Left lung (tissue), 10 donors: ENCODE measurements around the gene CTSL. TPM values are rescaled to one million over a fixed set of nuclear protein-coding genes. Genes with fewer than 3 reads are reported as not detected.

Experiments used
- ATAC-seq: fragments of 200-7000 bp; cut with Tn5 transposase; one replicate; pipeline ENCODE4 v1.9.1; 2020; ENCODE audit warnings: moderate library complexity
- DNase-seq, 4 donors: peaks; one replicate each; pipeline ENCODE4 v3.0.0-alpha.2; 2013 to 2020
- H3K27ac ChIP-seq, 2 donors: fragments of 200-600 bp; sonication (generic) in 1 of 2; one replicate each; pipeline versions ENCODE4 v1.5.0 to v1.8.0; 2020 to 2021
- H3K27me3 ChIP-seq, 2 donors: fragments of 200-600 bp; sonication (generic) in 1 of 2; one replicate each; pipeline versions ENCODE4 v1.5.0 to v1.8.0; 2020 to 2021
- H3K36me3 ChIP-seq, 2 donors: fragments of 200-600 bp; sonication (generic) in 1 of 2; one replicate each; pipeline versions ENCODE4 v1.5.0 to v1.8.0; 2020 to 2021
- H3K4me1 ChIP-seq, 2 donors: fragments of 200-600 bp; one replicate each; pipeline ENCODE4 v1.8.0; 2021
- H3K4me3 ChIP-seq, 2 donors: fragments of 200-600 bp; sonication (generic) in 1 of 2; one replicate each; pipeline versions ENCODE4 v1.5.0 to v1.8.0; 2020 to 2021; ENCODE audit warnings: mild to moderate bottlenecking in 1 of 2
- H3K9me3 ChIP-seq, 2 donors: fragments of 200-600 bp; sonication (generic) in 1 of 2; one replicate each; pipeline versions ENCODE4 v1.5.0 to v1.8.0; 2020 to 2021
- intact Hi-C, 2 donors: fragments of 100-400 bp; cut with DNase I; formaldehyde crosslinking; loops; one replicate each; pipeline versions ENCODE4 v1.11.2 to v1.14.2; 2022
- polyA plus RNA-seq, 6 donors: library from polyadenylated mRNA; unstranded; fragments of 120-200 nt; gene quantifications; one replicate each; pipeline ENCODE4 v1.2.1, GENCODE V29; 2013; ENCODE audit not compliant: insufficient read length in 6 of 6
- total RNA-seq, 2 donors: library from RNA; stranded (reverse); fragmentation: NEBNext Ultra II Directional; extraction: Animal tissue kit (Norgen Biotek cat#: 25700); gene quantifications; one replicate each; pipeline ENCODE4 v1.2.1, GENCODE V29; 2021
- TF ChIP-seq, protein P1 (sequence below), 2 donors: fragments of 200-600 bp; sonication (generic) in 1 of 2; IDR thresholded peaks; one replicate each; pipeline versions ENCODE4 v1.5.0 to v1.8.0; 2021; ENCODE audit warnings: antibody characterized with exemption in 2 of 2
- donor health status: DM: no; HTN: yes; CAD: no.
- donor health status: DM: no; HTN: no; CAD: no.

CTSL gene
- total and polyA plus RNA-seq, 8 donors, result 69.6 to 565 (median 75.1) TPM

DNA sequence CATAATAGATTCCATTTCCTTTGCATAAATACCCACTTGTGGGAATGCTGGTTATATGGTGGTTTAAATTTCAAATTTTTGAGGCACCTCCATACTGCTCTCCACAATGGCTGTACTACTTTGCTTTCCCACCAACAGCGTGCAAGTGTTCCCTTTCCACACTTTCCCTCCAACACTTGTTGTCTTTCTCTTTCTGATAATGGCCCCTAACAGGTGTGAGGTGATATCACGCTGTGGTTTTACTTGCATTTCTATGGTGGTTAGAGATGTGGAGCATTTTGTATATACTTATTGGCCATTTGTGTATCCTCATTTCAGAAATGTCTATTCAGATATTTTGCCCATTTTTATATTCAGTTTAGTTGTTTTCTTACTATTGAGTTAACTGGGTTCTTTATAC lies 34.6 kb downstream of the CTSL start:
- DNase-seq, result no peak
- ATAC-seq, result no peak
- H3K4me1 ChIP-seq, result no peaks in the 10 kb centered on the region

DNA sequence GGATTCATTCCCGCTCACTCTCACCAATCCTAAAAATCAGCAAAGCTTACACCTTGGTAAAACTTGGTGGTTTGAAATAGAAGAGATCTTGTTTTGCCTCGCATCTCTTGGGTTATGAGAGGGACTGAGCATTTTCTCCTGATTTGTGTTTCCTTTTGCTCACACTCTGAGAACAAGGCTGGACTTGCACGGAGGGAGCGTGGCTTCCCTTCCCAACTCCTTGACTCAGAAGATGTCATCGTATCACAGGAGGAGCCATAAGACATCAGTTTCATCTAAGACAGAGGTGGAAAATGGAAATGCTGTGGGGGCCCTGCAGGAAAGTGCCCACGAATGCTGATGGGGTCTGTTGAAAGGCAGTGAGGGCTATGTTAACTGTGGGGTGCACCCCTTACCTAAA lies 37.4 kb downstream of the CTSL start:
- H3K36me3 ChIP-seq, result no peaks in the 10 kb centered on the region
- H3K4me1 ChIP-seq, result no peaks in the 10 kb centered on the region
- intact Hi-C loops, result no loop called here
- H3K9me3 ChIP-seq, result no peaks in the 10 kb centered on the region
- H3K27me3 ChIP-seq, result no peaks in the 10 kb centered on the region
- H3K27ac ChIP-seq, result no peak overlapping the region
- no peak for DNase-seq
- no peak for ATAC-seq
- no peak overlapping the region for H3K4me3 ChIP-seq
- TF ChIP-seq, protein P1, sequence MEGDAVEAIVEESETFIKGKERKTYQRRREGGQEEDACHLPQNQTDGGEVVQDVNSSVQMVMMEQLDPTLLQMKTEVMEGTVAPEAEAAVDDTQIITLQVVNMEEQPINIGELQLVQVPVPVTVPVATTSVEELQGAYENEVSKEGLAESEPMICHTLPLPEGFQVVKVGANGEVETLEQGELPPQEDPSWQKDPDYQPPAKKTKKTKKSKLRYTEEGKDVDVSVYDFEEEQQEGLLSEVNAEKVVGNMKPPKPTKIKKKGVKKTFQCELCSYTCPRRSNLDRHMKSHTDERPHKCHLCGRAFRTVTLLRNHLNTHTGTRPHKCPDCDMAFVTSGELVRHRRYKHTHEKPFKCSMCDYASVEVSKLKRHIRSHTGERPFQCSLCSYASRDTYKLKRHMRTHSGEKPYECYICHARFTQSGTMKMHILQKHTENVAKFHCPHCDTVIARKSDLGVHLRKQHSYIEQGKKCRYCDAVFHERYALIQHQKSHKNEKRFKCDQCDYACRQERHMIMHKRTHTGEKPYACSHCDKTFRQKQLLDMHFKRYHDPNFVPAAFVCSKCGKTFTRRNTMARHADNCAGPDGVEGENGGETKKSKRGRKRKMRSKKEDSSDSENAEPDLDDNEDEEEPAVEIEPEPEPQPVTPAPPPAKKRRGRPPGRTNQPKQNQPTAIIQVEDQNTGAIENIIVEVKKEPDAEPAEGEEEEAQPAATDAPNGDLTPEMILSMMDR (IDR thresholded peaks at IDR 0.05), result no peak

More for the DNA sequence above, 34.6 kb downstream of the CTSL start:
- no peak overlapping the region for H3K4me3 ChIP-seq
- no peak overlapping the region for H3K27ac ChIP-seq
- intact Hi-C loops, result no loop called here
- TF ChIP-seq, protein P1 (IDR thresholded peaks at IDR 0.05), result no peak
- H3K9me3 ChIP-seq, result no peaks in the 10 kb centered on the region
- H3K27me3 ChIP-seq, result no peaks in the 10 kb centered on the region
- H3K36me3 ChIP-seq, result no peaks in the 10 kb centered on the region

DNA sequence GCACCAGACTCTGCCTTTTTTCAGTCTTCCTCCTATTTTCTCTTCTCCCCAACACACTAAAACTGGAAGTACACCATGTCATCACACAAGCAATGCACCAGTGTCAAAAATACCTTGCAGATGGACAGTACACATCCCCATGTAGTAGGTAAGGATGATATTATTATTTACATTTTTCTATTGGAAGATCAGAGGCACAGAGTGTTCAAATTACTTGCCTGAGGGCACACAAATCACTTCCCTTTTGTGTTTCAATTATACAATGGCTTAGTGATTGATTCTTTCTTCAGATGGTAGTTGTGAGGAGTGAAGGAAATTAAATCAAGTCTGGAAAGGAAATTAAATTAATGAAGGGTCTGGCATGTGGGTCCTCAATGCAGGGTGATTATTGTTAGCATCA lies 39.6 kb downstream of the CTSL start:
- TF ChIP-seq, protein P1 (IDR thresholded peaks at IDR 0.05), result no peak

DNA sequence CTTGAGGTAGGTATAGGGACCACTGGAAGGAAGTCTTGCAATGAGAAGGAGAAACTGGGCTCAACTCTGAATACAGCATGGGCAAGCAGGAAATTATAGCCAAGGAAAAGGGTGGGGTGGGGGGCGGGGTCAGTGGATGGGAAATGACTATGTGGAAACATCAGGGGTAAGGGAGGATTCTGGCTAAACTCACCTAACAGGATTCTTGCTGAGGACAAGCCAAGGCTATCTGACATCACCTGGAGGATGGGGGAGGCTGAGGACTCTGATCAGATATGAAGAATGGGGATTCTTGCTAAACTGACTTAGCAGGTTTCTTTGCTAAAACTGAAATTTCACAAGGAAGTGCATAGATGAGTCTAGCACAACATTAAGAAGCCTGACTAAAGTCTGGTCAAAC lies 40.8 kb downstream of the CTSL start:
- Histone ChIP-seq H3K9me3 (no peaks in the 10 kb centered on the region), H3K4me3 (no peak overlapping the region), H3K27me3 (peaks cover 0 to 23% of the 10 kb centered on the region in 2 donors), H3K27ac (no peak overlapping the region), H3K36me3 (no peaks in the 10 kb centered on the region), H3K4me1 (no peaks in the 10 kb centered on the region)
- DNase-seq (no peak), ATAC-seq (no peak)
- intact Hi-C loops, result no loop called here
- TF ChIP-seq, protein P1 (IDR thresholded peaks at IDR 0.05), result no peak

More for the DNA sequence above, 39.6 kb downstream of the CTSL start:
- no peak for DNase-seq
- Histone ChIP-seq H3K27me3 (peaks cover 0 to 11% of the 10 kb centered on the region in 2 donors), H3K36me3 (no peaks in the 10 kb centered on the region), H3K9me3 (no peaks in the 10 kb centered on the region), H3K4me3 (no peak overlapping the region), H3K27ac (no peak overlapping the region), H3K4me1 (no peaks in the 10 kb centered on the region)
- intact Hi-C loops, result no loop called here
- no peak for ATAC-seq

DNA sequence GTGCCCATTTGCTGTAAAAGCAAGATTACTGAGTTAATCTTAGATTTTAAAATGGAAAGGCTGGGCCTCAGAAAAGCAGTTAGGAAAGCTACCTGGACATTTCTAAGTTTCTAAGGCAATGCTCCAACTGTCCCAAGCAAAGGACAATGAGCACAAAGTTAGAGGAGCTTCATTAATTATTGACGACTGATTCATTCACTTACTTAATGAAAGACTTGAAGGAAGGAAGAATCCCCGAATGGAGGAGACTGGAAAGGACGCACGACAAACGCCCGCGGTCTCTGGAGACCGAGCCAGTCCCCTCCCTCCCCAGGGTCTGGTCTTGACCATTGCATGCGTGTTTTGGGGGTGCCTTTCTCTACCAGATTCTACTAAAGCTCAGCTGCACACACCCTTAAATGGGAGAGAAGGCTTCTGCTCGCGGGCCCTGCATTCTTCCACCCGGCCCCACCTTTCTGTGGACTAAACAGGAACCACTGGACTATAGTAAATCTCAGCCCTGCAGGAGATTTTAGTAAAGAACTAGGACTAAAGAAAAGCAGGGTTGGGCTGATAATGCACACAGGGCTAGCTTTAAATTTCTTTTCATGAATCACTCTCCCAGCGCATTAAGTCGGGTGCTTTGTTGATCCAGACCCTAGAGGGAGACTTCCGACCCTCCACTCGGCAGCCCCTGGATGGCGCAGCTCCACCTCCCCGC lies 44.8 kb downstream of the CTSL start:
- Histone ChIP-seq H3K27ac (no peak overlapping the region), H3K9me3 (no peaks in the 10 kb centered on the region), H3K4me3 (no peak overlapping the region), H3K27me3 (peaks cover 0 to 27% of the 10 kb centered on the region in 2 donors), H3K4me1 (no peaks in the 10 kb centered on the region), H3K36me3 (no peaks in the 10 kb centered on the region)
- intact Hi-C loops, result no loop called here
- TF ChIP-seq, protein P1 (IDR thresholded peaks at IDR 0.05), result no peak
- ATAC-seq (no peak), DNase-seq (no peak)
